HepG2 (cell line): ENCODE measurements around the gene CHRNG. TPM values are rescaled to one million over a fixed set of nuclear protein-coding genes. Genes with fewer than 3 reads are reported as not detected.

Source experiments
- ATAC-seq: fragments of 200-7000 bp; cut with Tn5 transposase; 3 replicates; pipeline ENCODE4 v1.9.1; 2020; ENCODE audit warnings: mild to moderate bottlenecking, moderate library complexity
- BruUV-seq: library from RNA; stranded (reverse); fragments of 400-500 nt; replicated peaks from 2 replicates; lab custom pipeline; 2021; lab: Mats Ljungman, UMichigan
- CTCF ChIA-PET: fragments of 300-600 bp; formaldehyde crosslinking; extraction: SDS; loops from one replicate; lab custom pipeline; 2021; ENCODE audit warnings: low total read pairs, inconsistent platforms, low intra/inter-chr PET ratio; lab: Yijun Ruan, JAX
- POLR2A ChIA-PET: fragments of 350-600 bp; sonication (Branson Sonifier 250); formaldehyde crosslinking; loops from one replicate; lab custom pipeline; 2020; ENCODE audit warnings: antibody characterized with exemption, inconsistent platforms; lab: Yijun Ruan, JAX
- DNase-seq: peaks from one replicate; pipeline ENCODE4 v3.0.0-alpha.2; 2015; ENCODE audit warnings: low spot score
- FAIRE-seq: peaks from 3 replicates; lab custom pipeline; 2011; peaks lifted over from hg19 to GRCh38; lab: Jason Lieb, UNC
- H2AFZ ChIP-seq: one replicate; pipeline ENCODE4 v1.6.1; 2011; ENCODE audit warnings: low read length, inconsistent platforms
- H3K27ac ChIP-seq: fragments of 300-600 bp; 3 replicates; pipeline ENCODE4 v1.8.0; 2011; ENCODE audit warnings: mixed run types, mild to moderate bottlenecking, mixed read lengths, low read length, inconsistent platforms; ENCODE audit not compliant: insufficient read depth; ENCODE audit errors: extremely low read length
- H3K27me3 ChIP-seq, 2 experiments: fragments of 200-600 bp in 1 of 2; 2 replicates in 1 of 2; 3 replicates in 1 of 2; pipeline versions ENCODE4 v1.6.0 to v1.8.0; 2011; ENCODE audit warnings: low read length in 2 of 2, mild to moderate bottlenecking in 2 of 2, moderate library complexity in 2 of 2, inconsistent platforms in 1 of 2; ENCODE audit not compliant: insufficient read depth in 2 of 2, control insufficient read depth in 1 of 2
- H3K36me3 ChIP-seq, 2 experiments: fragments of 200-600 bp in 1 of 2; replicated peaks in 1 of 2; 2 replicates in 1 of 2; 3 replicates in 1 of 2; pipeline versions ENCODE4 v1.5.1 to v1.8.0; 2011; ENCODE audit warnings: low read length in 2 of 2, inconsistent platforms in 1 of 2; ENCODE audit not compliant: insufficient read depth in 2 of 2, control insufficient read depth in 1 of 2
- H3K4me1 ChIP-seq: 2 replicates; pipeline ENCODE4 v1.5.1; 2012; ENCODE audit warnings: low read length, inconsistent platforms; ENCODE audit not compliant: insufficient read depth
- H3K4me2 ChIP-seq: 2 replicates; pipeline ENCODE4 v1.6.0; 2011; ENCODE audit warnings: low read depth, low read length, inconsistent platforms
- H3K4me3 ChIP-seq, 3 experiments: fragments of 200-600 bp in 1 of 3; sonication (generic), shearing (Covaris generic) in 1 of 3; replicated peaks in 1 of 3; 2 replicates each; pipeline ENCODE4 v1.5.1; 2011 to 2016; ENCODE audit warnings: low read length in 3 of 3, inconsistent platforms in 2 of 3, low read depth in 2 of 3, mild to moderate bottlenecking in 2 of 3, control low read depth in 1 of 3, mixed read lengths in 1 of 3; ENCODE audit not compliant: insufficient read depth in 1 of 3
- H3K79me2 ChIP-seq: one replicate; pipeline ENCODE4 v1.6.1; 2011; ENCODE audit warnings: low read length, inconsistent platforms; ENCODE audit not compliant: insufficient read depth
- H3K9ac ChIP-seq: 2 replicates; pipeline ENCODE4 v1.6.0; 2011; ENCODE audit warnings: mild to moderate bottlenecking, low read depth, low read length, inconsistent platforms; ENCODE audit not compliant: insufficient read depth
- H3K9me3 ChIP-seq: 2 replicates; pipeline ENCODE4 v1.5.1; 2012; ENCODE audit warnings: mild to moderate bottlenecking, low read length
- H4K20me1 ChIP-seq: 2 replicates; pipeline ENCODE4 v1.6.0; 2011; ENCODE audit warnings: inconsistent platforms, mild to moderate bottlenecking, low read length, moderate library complexity; ENCODE audit not compliant: insufficient read depth
- AKAP8 ChIP-seq: sonication (generic); formaldehyde crosslinking; IDR thresholded peaks from 2 replicates; pipeline ENCODE4 v1.5.1; 2020; ENCODE audit warnings: mild to moderate bottlenecking, missing genetic modification reagents
- FOXO4 ChIP-seq: sonication (generic); formaldehyde crosslinking; conservative IDR thresholded peaks from 2 replicates; pipeline ENCODE4 v1.8.1; 2023; ENCODE audit warnings: missing genetic modification reagents
- PHF20 ChIP-seq: sonication (generic); formaldehyde crosslinking; IDR thresholded peaks from 2 replicates; pipeline ENCODE4 v1.5.0; 2020; ENCODE audit warnings: mild to moderate bottlenecking, missing genetic modification reagents
- POLR2A ChIP-seq, 2 experiments: IDR thresholded peaks; 2 replicates each; pipeline ENCODE4 v1.6.1; 2011; ENCODE audit warnings: low read depth in 2 of 2, low read length in 2 of 2, mild to moderate bottlenecking in 1 of 2, moderate library complexity in 1 of 2; ENCODE audit not compliant: insufficient read depth in 1 of 2
- WGBS: methylation state at CpG from one replicate; pipeline ENCODE4 v1.1.6; 2017; ENCODE audit warnings: low lambda C conversion rate; 5-methylcytosine and 5-hydroxymethylcytosine counted together
- in situ Hi-C: cut with HindIII; loops from 2 replicates; pipeline ENCODE4 v1.10.0; 2017; ENCODE audit warnings: low pct_unique_long_range_greater_than_20kb; ENCODE audit not compliant: extremely low pct_ligation_motif_present
- intact Hi-C: fragments of 100-400 bp; cut with micrococcal nuclease; formaldehyde crosslinking; loops from one replicate; pipeline ENCODE4 v1.10.0; 2022; ENCODE audit not compliant: unreplicated experiment
- polyA plus RNA-seq, 8 experiments: library from polyadenylated mRNA; depleted of rRNA in 3 of 8; stranded (reverse) in 7 of 8; unstranded in 1 of 8; fragments of >200 nt; fragmentation: Illumina TruSeq in 4 of 8; extraction: Trizol in 4 of 8; gene quantifications; 2 replicates each; pipeline versions ENCODE4 v1.2.1 to v1.2.3, GENCODE V29; 2011 to 2016; ENCODE audit warnings: low read depth in 4 of 8, missing spikeins in 1 of 8, mixed read lengths in 1 of 8; ENCODE audit not compliant: insufficient read depth in 1 of 8
- total RNA-seq, 5 experiments: library from RNA; depleted of rRNA; stranded (reverse); fragments of >200 nt; fragmentation: Illumina TruSeq; extraction: Trizol; gene quantifications; 2 replicates each; pipeline ENCODE4 v1.2.3, GENCODE V29; 2016; ENCODE audit warnings: low read depth in 1 of 5

CHRNG gene
- total and polyA plus RNA-seq, 2 of the 13 experiments (the other 11 are each of a cell fraction or from before 2014, with no cell fraction given): not detected

- Histone ChIP-seq H3K4me3 (no peak overlapping the region), H3K36me3 (peaks cover 3% of the 10 kb centered on the region in 2 experiments; a peak in 2 of 5 replicates), H2AFZ (no peak overlapping the region), H3K4me1 (peaks cover 10% of the 10 kb centered on the region; the same call in 1 of the 2 replicates), H3K9ac (no peak overlapping the region), H3K79me2 (no peaks in the 10 kb centered on the region), H3K4me2 (no peak overlapping the region), H3K27me3 (no peaks in the 10 kb centered on the region; a peak in 1 of 5 replicates), H4K20me1 (no peaks in the 10 kb centered on the region; the same call in 1 of the 2 replicates), H3K9me3 (no peaks in the 10 kb centered on the region), H3K27ac (no peak overlapping the region)
- WGBS: 46% methylated on average over 9 of the region's 9 CpGs
- CTCF ChIA-PET: no interaction called here
- TF ChIP-seq POLR2A (IDR thresholded peaks at IDR 0.05; ENCODE audit: insufficient read depth in 1 of 2, low read depth in 2 of 2, low read length in 2 of 2) (peak; percentile 5 to 9; a peak in 2 of 4 replicates), AKAP8 (CRISPR knock-in tag) (peak; percentile 9; the same call in 1 of the 2 replicates), FOXO4 (CRISPR knock-in tag) (0 out of 2 replicates have a peak, but pooled peaks have one; percentile 46), PHF20 (CRISPR knock-in tag) (no peak)
- DNase-seq: no peak
- no TSS peak for BruUV-seq
- in situ Hi-C loops: no loop called here
- no peak for ATAC-seq
- no peak for FAIRE-seq
- POLR2A ChIA-PET: no interaction called here
- intact Hi-C loops: no loop called here
These were observed 2.6 kb downstream of the CHRNG start for GRCh38 chr2:232541961-232542714.
